Measurements from ENCODE around the gene GABRG1. TPM values are rescaled to one million over a fixed set of nuclear protein-coding genes. Genes with fewer than 3 reads are reported as not detected.

GABRG1 gene
- total RNA-seq, 1 donor from 2014 or later: under 0.01 TPM

GRCh38 chr4:45989775-45990174 lies 134.1 kb downstream of the GABRG1 start:
- no peaks in the 10 kb centered on the region for H3K9me3 ChIP-seq
- TF ChIP-seq, protein P1, sequence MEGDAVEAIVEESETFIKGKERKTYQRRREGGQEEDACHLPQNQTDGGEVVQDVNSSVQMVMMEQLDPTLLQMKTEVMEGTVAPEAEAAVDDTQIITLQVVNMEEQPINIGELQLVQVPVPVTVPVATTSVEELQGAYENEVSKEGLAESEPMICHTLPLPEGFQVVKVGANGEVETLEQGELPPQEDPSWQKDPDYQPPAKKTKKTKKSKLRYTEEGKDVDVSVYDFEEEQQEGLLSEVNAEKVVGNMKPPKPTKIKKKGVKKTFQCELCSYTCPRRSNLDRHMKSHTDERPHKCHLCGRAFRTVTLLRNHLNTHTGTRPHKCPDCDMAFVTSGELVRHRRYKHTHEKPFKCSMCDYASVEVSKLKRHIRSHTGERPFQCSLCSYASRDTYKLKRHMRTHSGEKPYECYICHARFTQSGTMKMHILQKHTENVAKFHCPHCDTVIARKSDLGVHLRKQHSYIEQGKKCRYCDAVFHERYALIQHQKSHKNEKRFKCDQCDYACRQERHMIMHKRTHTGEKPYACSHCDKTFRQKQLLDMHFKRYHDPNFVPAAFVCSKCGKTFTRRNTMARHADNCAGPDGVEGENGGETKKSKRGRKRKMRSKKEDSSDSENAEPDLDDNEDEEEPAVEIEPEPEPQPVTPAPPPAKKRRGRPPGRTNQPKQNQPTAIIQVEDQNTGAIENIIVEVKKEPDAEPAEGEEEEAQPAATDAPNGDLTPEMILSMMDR (IDR thresholded peaks at IDR 0.05): no peak
- no peak overlapping the region for H3K4me3 ChIP-seq
- no peaks in the 10 kb centered on the region for H3K36me3 ChIP-seq
- no peak overlapping the region for H3K27ac ChIP-seq
- no peaks in the 10 kb centered on the region for H3K27me3 ChIP-seq
- no peak for DNase-seq (ENCODE audit: low spot score in 2 of 2)
- no peaks in the 10 kb centered on the region for H3K4me1 ChIP-seq
- intact Hi-C loops (cut with DNase I): no loop called here

- no peak for DNase-seq (ENCODE audit: low spot score in 2 of 2)
- Histone ChIP-seq H3K4me1 (no peaks in the 10 kb centered on the region), H3K27ac (no peak overlapping the region), H3K36me3 (no peaks in the 10 kb centered on the region), H3K27me3 (no peaks in the 10 kb centered on the region), H3K9me3 (no peaks in the 10 kb centered on the region), H3K4me3 (no peak overlapping the region)
- TF ChIP-seq, protein P1 (IDR thresholded peaks at IDR 0.05): no peak
- intact Hi-C loops (cut with DNase I): no loop called here
Observed at GRCh38 chr4:45987858-45988257, 136.0 kb downstream of the GABRG1 start.
